ENCODE results near the gene HJV. TPM values are rescaled to one million over a fixed set of nuclear protein-coding genes. Genes with fewer than 3 reads are reported as not detected.

The HJV gene
- total and polyA plus RNA-seq, 2 of the 13 experiments (the other 11 are each of a cell fraction or from before 2014, with no cell fraction given): 0.18 TPM; not detected in 1

GRCh38 chr1:145972580-145972979 is 49.0 kb downstream of the HJV start (continued):
- peak; percentile 11; the same call in 1 of the 2 replicates for TF ChIP-seq ZNF281 (CRISPR knock-in tag; IDR thresholded peaks at IDR 0.05; ENCODE audit: borderline replicate concordance)
- TF ChIP-seq SMAD3 (CRISPR knock-in tag; IDR thresholded peaks at IDR 0.05): peak; percentile 93
- no peak for TF ChIP-seq SRF (IDR thresholded peaks at IDR 0.05; ENCODE audit: low read depth, low read length)
- no peak; the same call in 1 of the 2 replicates for TF ChIP-seq NCOR1 (IDR thresholded peaks at IDR 0.05; ENCODE audit: borderline replicate concordance, low read length)
- TF ChIP-seq GPN1 (CRISPR knock-in tag; IDR thresholded peaks at IDR 0.05; ENCODE audit: borderline replicate concordance): no peak

Small RNAs within 50 kb of the gene (small RNA-seq; reads per million reads assigned to genes)
- gene RNVU1-6 (ENCODE audit: insufficient read depth in 2 of 3, insufficient read length in 3 of 3, low read depth in 2 of 3, low replicate concordance in 1 of 3): 8.4 to 278 (median 41.0) reads per million in 3 experiments

Other genes starting within 250 kb of the HJV start
- 7.8 and 10.1 TPM in 2 replicates for gene RNF115, start 197.6 kb downstream of the HJV start, total RNA-seq (2016; rRNA removed; fragmentation: Illumina TruSeq; extraction: Trizol)
- 4.6 and 6.0 TPM in 2 replicates for gene RNF115, start 197.6 kb downstream of the HJV start, polyA plus RNA-seq (2011; rRNA removed)
- gene POLR3C, start 197.5 kb downstream of the HJV start, total RNA-seq (2016; rRNA removed; fragmentation: Illumina TruSeq; extraction: Trizol): 24.3 TPM in 2 replicates
- 15.0 and 15.5 TPM in 2 replicates for gene POLR3C, start 197.5 kb downstream of the HJV start, polyA plus RNA-seq (2011; rRNA removed)
- 2.6 TPM in 2 replicates for gene NUDT17, start 176.1 kb downstream of the HJV start, total RNA-seq (2016; rRNA removed; fragmentation: Illumina TruSeq; extraction: Trizol)
- 5.7 and 5.8 TPM in 2 replicates for gene NUDT17, start 176.1 kb downstream of the HJV start, polyA plus RNA-seq (2011; rRNA removed)
- gene PIAS3, start 162.7 kb downstream of the HJV start, total RNA-seq (2016; rRNA removed; fragmentation: Illumina TruSeq; extraction: Trizol): 3.7 and 4.6 TPM in 2 replicates
- gene PIAS3, start 162.7 kb downstream of the HJV start, polyA plus RNA-seq (2011; rRNA removed): 8.0 and 9.7 TPM in 2 replicates
- gene ANKRD35, start 135.9 kb downstream of the HJV start, total RNA-seq (2016; rRNA removed; fragmentation: Illumina TruSeq; extraction: Trizol): 0.02 TPM in 1 of 2 replicates, not detected in the other
- not detected in 2 replicates for gene ANKRD35, start 135.9 kb downstream of the HJV start, polyA plus RNA-seq (2011; rRNA removed)
- gene ITGA10, start 111.7 kb downstream of the HJV start, total RNA-seq (2016; rRNA removed; fragmentation: Illumina TruSeq; extraction: Trizol): 0.53 and 0.89 TPM in 2 replicates
- gene ITGA10, start 111.7 kb downstream of the HJV start, polyA plus RNA-seq (2011; rRNA removed): 1.6 and 1.8 TPM in 2 replicates
- 21.6 and 26.2 TPM in 2 replicates for gene PEX11B, start 103.0 kb downstream of the HJV start, total RNA-seq (2016; rRNA removed; fragmentation: Illumina TruSeq; extraction: Trizol)
- 38.8 and 48.4 TPM in 2 replicates for gene PEX11B, start 103.0 kb downstream of the HJV start, polyA plus RNA-seq (2011; rRNA removed)
- 162 and 224 TPM in 2 replicates for gene RBM8A, start 94.3 kb downstream of the HJV start, total RNA-seq (2016; rRNA removed; fragmentation: Illumina TruSeq; extraction: Trizol)
- gene RBM8A, start 94.3 kb downstream of the HJV start, polyA plus RNA-seq (2011; rRNA removed): 75.2 and 106 TPM in 2 replicates
- 8.1 and 10.9 TPM in 2 replicates for gene LIX1L, start 63.7 kb downstream of the HJV start, total RNA-seq (2016; rRNA removed; fragmentation: Illumina TruSeq; extraction: Trizol)
- gene LIX1L, start 63.7 kb downstream of the HJV start, polyA plus RNA-seq (2011; rRNA removed): 19.4 and 24.9 TPM in 2 replicates
- gene ANKRD34A, start 57.2 kb downstream of the HJV start, total RNA-seq (2016; rRNA removed; fragmentation: Illumina TruSeq; extraction: Trizol): 0.07 and 0.14 TPM in 2 replicates
- 0.05 and 0.07 TPM in 2 replicates for gene ANKRD34A, start 57.2 kb downstream of the HJV start, polyA plus RNA-seq (2011; rRNA removed)
- 12.4 and 15.3 TPM in 2 replicates for gene POLR3GL, start 57.0 kb downstream of the HJV start, total RNA-seq (2016; rRNA removed; fragmentation: Illumina TruSeq; extraction: Trizol)
- gene POLR3GL, start 57.0 kb downstream of the HJV start, polyA plus RNA-seq (2011; rRNA removed): 10.8 and 11.5 TPM in 2 replicates
- gene TXNIP, start 25.2 kb downstream of the HJV start, total RNA-seq (2016; rRNA removed; fragmentation: Illumina TruSeq; extraction: Trizol): 24.4 and 25.4 TPM in 2 replicates
- 237 and 283 TPM in 2 replicates for gene TXNIP, start 25.2 kb downstream of the HJV start, polyA plus RNA-seq (2011; rRNA removed)
- gene NBPF10, start 123.1 kb upstream of the HJV start, total RNA-seq (2016; rRNA removed; fragmentation: Illumina TruSeq; extraction: Trizol): 0.36 and 0.49 TPM in 2 replicates
- gene NBPF10, start 123.1 kb upstream of the HJV start, polyA plus RNA-seq (2011; rRNA removed): 0.28 and 0.40 TPM in 2 replicates
- 4.4 and 6.9 TPM in 2 replicates for gene NOTCH2NLA, start 207.3 kb upstream of the HJV start, total RNA-seq (2016; rRNA removed; fragmentation: Illumina TruSeq; extraction: Trizol)
- 4.7 and 6.4 TPM in 2 replicates for gene NOTCH2NLA, start 207.3 kb upstream of the HJV start, polyA plus RNA-seq (2011; rRNA removed)